K562 (cell line): ENCODE measurements around the gene MEAF6. TPM values are rescaled to one million over a fixed set of nuclear protein-coding genes. Genes with fewer than 3 reads are reported as not detected.

Source experiments
- CHD2 ChIP-seq: IDR thresholded peaks from 2 replicates; pipeline ENCODE4 v1.6.1; 2011; ENCODE audit warnings: low read depth, low read length
- CHD7 ChIP-seq: fragments of 200-600 bp; sonication (generic); IDR thresholded peaks from one replicate; pipeline ENCODE4 v1.6.1; 2012; ENCODE audit warnings: mild to moderate bottlenecking, low read depth, low read length, inconsistent platforms
- DEAF1 ChIP-seq: fragments of 450-650 bp; formaldehyde crosslinking; IDR thresholded peaks from 2 replicates; pipeline ENCODE4 v1.4.0; 2020; ENCODE audit warnings: mild to moderate bottlenecking, moderate library complexity
- HMGXB4 ChIP-seq: sonication (generic); formaldehyde crosslinking; IDR thresholded peaks from 2 replicates; pipeline ENCODE4 v1.8.1; 2023; ENCODE audit warnings: mild to moderate bottlenecking, missing genetic modification reagents
- NR4A1 ChIP-seq, 2 experiments: fragments of 250-450 bp in 1 of 2; fragments of 450-650 bp in 1 of 2; sonication (Bioruptor Pico) in 1 of 2; IDR thresholded peaks; 2 replicates each; pipeline versions ENCODE4 v1.4.0 to v1.6.1; 2016 to 2020; ENCODE audit warnings: mild to moderate bottlenecking in 2 of 2, missing compliant biosample characterization in 1 of 2, missing genetic modification characterization in 1 of 2, moderate library complexity in 1 of 2
- SAP30 ChIP-seq: fragments of 200-600 bp; sonication (generic); IDR thresholded peaks from 2 replicates; pipeline ENCODE4 v1.6.1; 2012; ENCODE audit warnings: borderline replicate concordance, low read depth, mild to moderate bottlenecking, moderate library complexity, low read length, control low read depth, inconsistent platforms; ENCODE audit not compliant: insufficient read depth, poor library complexity, severe bottlenecking
- TFE3 ChIP-seq: fragments of 450-650 bp; formaldehyde crosslinking; IDR thresholded peaks from 2 replicates; pipeline ENCODE4 v1.4.0; 2020; ENCODE audit warnings: mild to moderate bottlenecking, mixed read lengths
- ZBTB8A ChIP-seq: fragments of 450-650 bp; IDR thresholded peaks from 2 replicates; pipeline ENCODE4 v1.6.1; 2018; ENCODE audit warnings: mild to moderate bottlenecking, moderate library complexity; ENCODE audit not compliant: partially characterized antibody
- polyA plus RNA-seq, 8 experiments: library from polyadenylated mRNA; depleted of rRNA in 4 of 8; stranded (reverse) in 5 of 8; unstranded in 3 of 8; fragments of >200 nt; fragmentation: Nextera tagmentation in 2 of 8; fragmentation: Illumina TruSeq in 1 of 8; extraction: Ambion mirVana in 2 of 8; extraction: Trizol in 1 of 8; gene quantifications; 2 replicates each; pipeline versions ENCODE4 v1.2.1 to v1.2.3, GENCODE V29; 2011 to 2014; ENCODE audit warnings: inconsistent platforms in 1 of 8, missing spikeins in 1 of 8
- total RNA-seq, 7 experiments: library from RNA; depleted of rRNA in 6 of 7; stranded (reverse); fragments of >200 nt in 6 of 7; fragmentation: Illumina TruSeq in 2 of 7; extraction: Trizol in 2 of 7; gene quantifications; 2 replicates each; pipeline versions ENCODE4 v1.2.1 to v1.2.3, GENCODE V29; 2011 to 2021; ENCODE audit warnings: low replicate concordance in 1 of 7

MEAF6 gene
- total and polyA plus RNA-seq, 9 of the 15 experiments (the other 6 are each of a cell fraction or from before 2014, with no cell fraction given), result 55.0 to 151 (median 92.3) TPM

GRCh38 chr1:37553927-37554808 lies 39.6 kb upstream of the MEAF6 start, which contains the start of gene SNIP1 (continued):
- 0 out of 2 replicates have a peak, but pooled peaks have one; percentile 48 for TF ChIP-seq HMGXB4 (CRISPR knock-in tag)
- TF ChIP-seq NR4A1 (CRISPR knock-in tag; IDR thresholded peaks at IDR 0.05), result peak; percentile 77; the same call in 1 of the 2 replicates
- TF ChIP-seq NR4A1 (tag; IDR thresholded peaks at IDR 0.05), result no peak
- no peak for TF ChIP-seq DEAF1
- TF ChIP-seq TFE3 (CRISPR knock-in tag), result peak; percentile 99
- TF ChIP-seq CHD7, result no peak
- no peak for TF ChIP-seq CHD2
- no peak for TF ChIP-seq ZBTB8A
- peak; percentile 68 for TF ChIP-seq SAP30
